Measurements from ENCODE around the gene ADCY10. TPM values are rescaled to one million over a fixed set of nuclear protein-coding genes. Genes with fewer than 3 reads are reported as not detected.
"Not testable (repeated sequence)": the region's sequence is repeated elsewhere in the genome, so short reads cannot be mapped to it uniquely, and the experiment has no call there.

Gene ADCY10
- total RNA-seq, 1 donor from 2014 or later, result 0.26 TPM

DNA sequence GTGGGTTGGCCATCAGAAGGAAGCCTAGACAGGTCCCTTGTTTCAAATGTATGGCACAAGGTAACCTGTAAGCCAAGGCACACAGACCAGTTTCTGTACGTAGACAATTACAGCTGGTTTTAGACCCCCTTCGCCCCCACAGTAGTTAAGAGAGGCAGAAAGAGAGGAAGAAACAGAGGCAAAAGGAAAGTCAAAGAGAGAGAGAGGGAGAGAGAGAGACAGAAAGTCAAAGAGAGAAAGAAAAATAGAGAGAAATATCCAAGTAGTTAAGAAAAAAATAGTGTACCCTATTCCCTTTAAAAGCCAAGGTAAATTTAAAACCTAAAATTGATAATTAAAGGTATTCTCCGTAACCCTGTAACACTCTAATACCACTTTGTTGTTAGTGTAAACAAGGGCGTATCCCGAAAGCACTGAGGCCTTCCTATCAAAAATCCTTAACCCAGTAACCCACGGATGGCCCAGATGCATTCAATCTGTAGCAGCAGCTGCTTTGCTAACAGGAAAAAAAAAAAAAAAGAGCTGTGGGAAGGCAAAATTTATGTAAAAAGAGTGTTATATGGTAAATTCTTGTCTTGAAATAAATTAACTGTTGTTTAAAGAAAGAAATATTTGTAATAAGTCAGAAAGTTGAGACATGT, 49.4 kb downstream of the ADCY10 start:
- TF ChIP-seq, protein P1, sequence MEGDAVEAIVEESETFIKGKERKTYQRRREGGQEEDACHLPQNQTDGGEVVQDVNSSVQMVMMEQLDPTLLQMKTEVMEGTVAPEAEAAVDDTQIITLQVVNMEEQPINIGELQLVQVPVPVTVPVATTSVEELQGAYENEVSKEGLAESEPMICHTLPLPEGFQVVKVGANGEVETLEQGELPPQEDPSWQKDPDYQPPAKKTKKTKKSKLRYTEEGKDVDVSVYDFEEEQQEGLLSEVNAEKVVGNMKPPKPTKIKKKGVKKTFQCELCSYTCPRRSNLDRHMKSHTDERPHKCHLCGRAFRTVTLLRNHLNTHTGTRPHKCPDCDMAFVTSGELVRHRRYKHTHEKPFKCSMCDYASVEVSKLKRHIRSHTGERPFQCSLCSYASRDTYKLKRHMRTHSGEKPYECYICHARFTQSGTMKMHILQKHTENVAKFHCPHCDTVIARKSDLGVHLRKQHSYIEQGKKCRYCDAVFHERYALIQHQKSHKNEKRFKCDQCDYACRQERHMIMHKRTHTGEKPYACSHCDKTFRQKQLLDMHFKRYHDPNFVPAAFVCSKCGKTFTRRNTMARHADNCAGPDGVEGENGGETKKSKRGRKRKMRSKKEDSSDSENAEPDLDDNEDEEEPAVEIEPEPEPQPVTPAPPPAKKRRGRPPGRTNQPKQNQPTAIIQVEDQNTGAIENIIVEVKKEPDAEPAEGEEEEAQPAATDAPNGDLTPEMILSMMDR (IDR thresholded peaks at IDR 0.05; ENCODE audit: insufficient read depth, low read length, severe bottlenecking), result no peak
- DNase-seq (ENCODE audit: low read depth) (no peak), FAIRE-seq (no peak)
- H3K36me3 ChIP-seq (ENCODE audit: control insufficient read depth, insufficient read depth, low read length), result no peaks in the 10 kb centered on the region
- no peak overlapping the region for H3K4me3 ChIP-seq (ENCODE audit: low read depth, low read length)
- no peaks in the 10 kb centered on the region for H3K27me3 ChIP-seq (ENCODE audit: control insufficient read depth, insufficient read depth, low read length)

DNA sequence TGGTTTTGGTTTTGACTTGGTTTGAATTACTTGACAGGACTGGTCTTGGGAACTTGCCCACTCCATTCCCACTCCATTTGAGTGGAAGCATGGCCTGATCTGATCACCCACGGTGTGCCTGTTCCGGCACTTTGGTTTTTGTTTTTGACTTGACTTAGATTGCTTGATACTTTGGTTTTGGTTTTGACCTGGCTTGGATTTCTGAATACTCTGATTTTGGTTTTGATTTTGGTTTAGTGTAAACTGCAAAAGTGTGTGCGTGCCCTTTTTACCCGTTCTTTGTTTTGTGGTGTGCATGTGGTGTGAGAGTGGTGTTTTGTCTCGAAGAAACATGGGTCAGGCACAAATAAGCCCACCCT, 50.0 kb downstream of the ADCY10 start:
- Histone ChIP-seq H3K4me3 (ENCODE audit: low read depth, low read length) (no peak overlapping the region), H3K36me3 (ENCODE audit: control insufficient read depth, insufficient read depth, low read length) (no peaks in the 10 kb centered on the region), H3K27me3 (ENCODE audit: control insufficient read depth, insufficient read depth, low read length) (no peaks in the 10 kb centered on the region)
- DNase-seq (ENCODE audit: low read depth) (no peak), FAIRE-seq (no peak)
- TF ChIP-seq, protein P1 (IDR thresholded peaks at IDR 0.05; ENCODE audit: insufficient read depth, low read length, severe bottlenecking), result no peak

DNA sequence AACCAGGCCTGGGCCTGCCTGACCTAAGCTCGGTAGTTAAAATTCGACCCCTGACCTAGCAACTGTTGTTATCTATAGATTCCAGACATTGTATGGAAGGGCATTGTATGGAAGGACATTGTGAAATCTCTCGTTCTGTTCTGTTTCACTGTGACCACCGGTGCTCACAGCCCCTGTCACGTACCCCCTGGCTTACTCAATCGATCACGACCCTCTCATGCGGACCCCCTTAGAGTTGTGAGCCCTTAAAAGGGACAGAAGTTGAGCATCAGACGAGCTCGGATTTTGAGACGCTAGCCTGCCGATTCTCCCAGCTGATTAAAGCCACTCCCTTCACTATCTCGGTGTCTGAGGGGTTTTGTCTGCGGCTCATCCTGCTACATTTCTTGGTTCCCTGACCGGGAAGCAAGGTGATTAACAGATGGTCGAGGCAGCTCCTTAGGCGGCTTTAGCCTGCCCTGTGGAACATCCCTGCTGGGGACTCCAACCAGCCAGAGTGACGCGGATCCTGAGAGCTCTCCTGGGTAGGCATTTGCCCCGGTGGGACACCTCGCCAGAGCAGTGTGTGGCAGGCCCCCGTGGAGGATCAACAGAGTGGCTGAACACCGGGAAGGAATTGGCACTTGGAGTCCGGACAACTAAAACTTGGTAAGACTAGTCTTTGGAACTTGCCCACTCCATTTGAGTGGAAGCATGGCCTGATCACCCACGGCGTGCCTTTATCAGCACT, 50.6 kb downstream of the ADCY10 start:
- H3K27me3 ChIP-seq (ENCODE audit: control insufficient read depth, insufficient read depth, low read length); DNase-seq (ENCODE audit: low read depth); FAIRE-seq; H3K4me3 ChIP-seq (ENCODE audit: low read depth, low read length); H3K36me3 ChIP-seq (ENCODE audit: control insufficient read depth, insufficient read depth, low read length): not testable (repeated sequence)

DNA sequence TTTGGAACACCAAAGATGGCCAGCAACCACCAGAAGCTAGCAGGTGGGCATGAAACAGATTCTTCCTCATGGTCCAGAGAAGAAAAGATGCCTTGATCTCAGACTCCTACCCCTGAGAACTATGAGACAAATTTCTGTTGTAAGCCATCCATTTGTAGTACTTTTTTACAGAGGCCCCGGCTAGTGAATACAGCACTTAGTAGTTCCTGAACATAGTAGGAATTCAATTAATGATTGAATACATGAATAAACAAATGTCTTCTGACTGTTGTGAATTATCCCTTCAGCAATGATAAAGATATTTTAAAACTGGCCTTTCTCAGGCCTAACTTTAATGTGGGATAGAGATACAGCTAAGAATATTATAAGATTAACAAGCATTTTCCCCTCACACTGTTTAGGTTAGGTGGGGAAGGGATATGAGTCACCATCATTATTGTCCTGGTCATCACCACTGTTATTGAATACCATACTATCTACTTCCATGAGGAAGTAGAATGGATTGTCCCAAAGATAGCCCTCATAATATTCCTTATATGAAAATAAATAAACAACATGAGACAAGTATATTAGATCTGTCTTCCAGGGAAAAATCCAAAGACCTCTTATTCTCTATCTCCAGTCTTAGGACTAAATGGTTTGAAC, 51.4 kb downstream of the ADCY10 start:
- no peaks in the 10 kb centered on the region for H3K27me3 ChIP-seq (ENCODE audit: control insufficient read depth, insufficient read depth, low read length)
- FAIRE-seq (no peak), DNase-seq (ENCODE audit: low read depth) (peak; percentile 26)
- TF ChIP-seq, protein P1 (IDR thresholded peaks at IDR 0.05; ENCODE audit: insufficient read depth, low read length, severe bottlenecking), result no peak
- no peak overlapping the region for H3K4me3 ChIP-seq (ENCODE audit: low read depth, low read length)
- no peaks in the 10 kb centered on the region for H3K36me3 ChIP-seq (ENCODE audit: control insufficient read depth, insufficient read depth, low read length)

DNA sequence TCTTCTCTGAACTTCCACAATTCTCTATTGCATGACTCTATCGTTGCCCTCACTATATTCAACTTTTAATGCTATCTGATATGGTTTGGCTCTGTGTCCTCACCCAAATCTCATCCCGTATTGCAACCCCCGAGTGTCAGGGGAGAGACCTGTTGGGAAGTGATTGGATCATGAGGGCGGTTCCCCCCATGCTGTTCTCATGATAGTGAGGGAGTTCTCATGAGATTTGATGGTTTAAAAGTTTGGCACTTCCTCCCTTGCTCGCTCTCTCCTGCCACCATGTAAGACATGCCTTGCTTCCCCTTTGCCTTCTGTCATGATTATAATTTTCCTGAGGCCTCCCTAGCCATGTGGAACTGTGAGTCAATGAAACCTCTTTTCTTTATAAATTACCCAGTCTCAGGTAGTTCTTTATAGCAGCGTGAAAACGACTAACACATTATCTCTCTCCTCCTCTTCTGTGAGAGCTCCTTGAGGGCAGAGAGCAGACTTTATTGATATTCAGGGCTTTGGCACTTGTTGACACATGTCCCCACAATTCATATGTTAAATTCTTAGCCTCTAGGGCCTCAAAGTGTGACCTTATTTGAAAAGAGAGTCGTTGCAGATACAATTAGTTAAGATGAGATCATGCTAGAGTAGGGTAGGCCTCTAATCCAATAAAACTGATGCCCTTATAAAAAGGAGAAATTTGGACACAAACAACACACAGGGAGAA, 52.1 kb downstream of the ADCY10 start:
- Histone ChIP-seq H3K27me3 (ENCODE audit: control insufficient read depth, insufficient read depth, low read length) (no peaks in the 10 kb centered on the region), H3K4me3 (ENCODE audit: low read depth, low read length) (no peak overlapping the region), H3K36me3 (ENCODE audit: control insufficient read depth, insufficient read depth, low read length) (no peaks in the 10 kb centered on the region)
- TF ChIP-seq, protein P1 (IDR thresholded peaks at IDR 0.05; ENCODE audit: insufficient read depth, low read length, severe bottlenecking), result no peak
- FAIRE-seq, result no peak
- DNase-seq (ENCODE audit: low read depth), result no peak

All from bronchial epithelial cell (primary cell).